ENCODE results near the gene SEC23A. TPM values are rescaled to one million over a fixed set of nuclear protein-coding genes. Genes with fewer than 3 reads are reported as not detected.

SEC23A gene
- total and polyA plus RNA-seq, 2 of the 13 experiments (the other 11 are each of a cell fraction or from before 2014, with no cell fraction given): 403 to 887 TPM

GRCh38 chr14:39023939-39024871, 78.8 kb downstream of the SEC23A start (continued):
- TF ChIP-seq E2F1 (CRISPR knock-in tag; IDR thresholded peaks at IDR 0.05) (0 out of 2 replicates have a peak, but pooled peaks have one; percentile 62), MTERF4 (CRISPR knock-in tag; IDR thresholded peaks at IDR 0.05) (no peak), ZNF841 (CRISPR knock-in tag; IDR thresholded peaks at IDR 0.05; ENCODE audit: borderline replicate concordance) (peak; percentile 81; the same call in 1 of the 2 replicates), ZNF546 (CRISPR knock-in tag; conservative IDR thresholded peaks at IDR 0.05) (no peak), DNMT3B (CRISPR knock-in tag; conservative IDR thresholded peaks at IDR 0.05) (0 out of 2 replicates have a peak, but pooled peaks have one; percentile 92), ELF1 (CRISPR knock-in tag; IDR thresholded peaks at IDR 0.05) (peak; percentile 58; the same call in 1 of the 2 replicates)
